Activated CD4-positive, CD25-positive, alpha-beta regulatory T cell treated with anti-CD3 and anti-CD28 coated beads, Interleukin-2, amount 50 U/mL, for 16 hours (primary cell): ENCODE results near the gene TMEM63A.
"Not testable (repeated sequence)": the region's sequence is repeated elsewhere in the genome, so short reads cannot be mapped to it uniquely, and the experiment has no call there.

ENCODE experiments used
- DNase-seq: peaks from one replicate; pipeline ENCODE4 v3.0.0-alpha.2; 2020; ENCODE audit warnings: low read depth, low spot score

The TMEM63A gene

DNA sequence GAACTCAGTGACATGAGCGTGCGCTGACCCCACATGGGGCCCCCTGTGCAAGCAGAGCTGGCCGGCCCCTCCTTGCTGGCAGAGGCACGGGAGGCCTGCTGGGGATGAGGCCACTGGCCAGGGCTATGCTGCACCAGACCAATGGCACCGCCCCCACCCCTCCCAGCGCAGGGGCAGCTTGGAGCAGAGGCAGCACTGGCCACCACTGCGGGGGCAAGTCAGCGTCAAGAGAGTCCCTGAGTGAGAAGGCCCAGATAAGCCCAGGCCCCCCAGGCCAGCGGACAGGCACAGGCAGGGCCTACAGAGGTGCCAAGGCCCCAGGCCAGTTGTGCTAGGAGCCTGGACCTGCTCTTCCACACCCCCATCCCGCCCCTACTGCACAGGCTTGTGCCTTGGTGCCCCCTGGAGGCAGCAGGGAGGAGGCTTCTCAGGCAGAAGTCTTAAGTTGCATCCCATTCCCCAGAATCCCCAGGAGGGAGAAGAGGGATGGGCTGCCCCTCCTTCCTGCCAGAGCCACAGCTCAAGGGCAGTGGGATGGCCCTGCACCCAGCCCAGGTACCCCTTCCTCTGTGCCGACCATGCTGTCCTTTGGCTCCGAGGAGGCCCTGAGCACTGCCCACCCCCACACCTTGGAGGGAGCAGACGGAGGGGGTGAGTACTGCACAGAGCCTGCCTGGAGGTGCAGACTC is 36.5 kb downstream of the TMEM63A start:
- no peak for DNase-seq

DNA sequence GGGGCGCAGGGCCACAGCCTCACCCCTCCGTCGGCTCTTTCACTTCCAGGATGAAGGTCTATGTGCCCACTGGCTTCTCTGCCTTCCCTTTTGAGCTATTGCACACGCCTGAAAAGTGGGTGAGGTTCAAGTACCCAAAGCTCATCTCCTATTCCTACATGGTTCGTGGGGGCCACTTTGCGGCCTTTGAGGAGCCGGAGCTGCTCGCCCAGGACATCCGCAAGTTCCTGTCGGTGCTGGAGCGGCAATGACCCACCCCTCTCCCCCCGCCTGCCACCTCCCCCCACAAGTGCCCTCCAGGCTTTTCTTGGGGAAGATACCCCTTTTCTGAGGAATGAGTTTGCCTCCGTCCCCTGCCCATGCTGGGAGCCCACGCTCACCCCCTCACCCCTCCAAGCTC is 37.1 kb downstream of the TMEM63A start:
- no peak for DNase-seq

DNA sequence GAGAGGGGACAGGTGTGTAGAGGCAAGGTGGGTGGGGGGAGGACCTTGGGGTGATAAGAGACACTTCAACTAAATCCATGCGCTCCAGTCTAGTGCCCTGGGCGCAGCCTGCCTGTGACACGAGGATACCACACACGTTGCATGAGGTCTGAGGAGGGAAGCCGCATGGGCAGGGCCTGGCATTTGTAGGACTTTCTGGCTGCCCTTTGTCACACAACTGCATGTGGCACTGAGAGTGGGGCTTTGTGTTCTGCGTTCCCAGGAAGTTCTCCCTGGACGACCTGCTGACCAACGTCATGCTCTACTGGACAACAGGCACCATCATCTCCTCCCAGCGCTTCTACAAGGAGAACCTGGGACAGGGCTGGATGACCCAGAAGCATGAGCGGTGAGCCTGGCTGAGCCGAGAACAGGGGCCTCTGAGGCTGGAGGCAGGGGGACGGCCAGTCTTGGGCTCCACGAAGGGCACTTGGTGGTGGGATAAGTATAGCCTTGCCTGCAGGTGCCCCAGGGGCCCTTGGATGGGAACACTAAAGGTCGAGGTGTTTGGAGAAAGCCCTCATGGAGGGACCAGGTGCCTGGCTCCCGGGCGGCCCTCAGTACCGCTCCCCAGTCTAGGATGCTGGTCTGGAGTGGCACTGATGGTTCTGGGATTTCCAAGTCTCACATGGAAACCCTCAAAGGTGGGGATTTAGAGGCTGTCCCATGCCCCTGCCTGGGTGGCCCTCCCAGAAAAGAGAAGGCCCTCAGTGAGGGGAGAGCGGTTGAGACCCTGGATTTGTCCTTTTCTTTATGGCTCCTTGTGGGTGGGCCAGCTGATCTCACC is 37.7 kb downstream of the TMEM63A start:
- DNase-seq: no peak

DNA sequence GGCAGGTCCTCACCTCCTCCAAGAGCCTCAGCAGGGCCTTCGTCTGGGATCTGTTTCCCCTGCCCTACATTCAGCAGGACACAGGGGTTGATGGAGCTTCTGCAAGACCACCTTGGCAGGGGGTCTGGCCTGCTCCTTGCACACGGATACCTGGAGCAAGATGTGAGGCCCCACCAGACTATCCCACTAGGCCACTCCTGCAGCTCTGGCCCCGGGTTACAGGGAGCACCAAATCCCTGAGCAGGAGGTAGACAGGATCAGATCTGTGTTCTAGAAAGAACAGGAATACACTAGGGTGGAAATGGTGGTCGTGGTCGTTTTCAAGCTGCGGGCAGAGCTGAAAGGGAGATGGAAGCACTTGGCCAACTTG is 38.8 kb downstream of the TMEM63A start:
- DNase-seq: no peak

DNA sequence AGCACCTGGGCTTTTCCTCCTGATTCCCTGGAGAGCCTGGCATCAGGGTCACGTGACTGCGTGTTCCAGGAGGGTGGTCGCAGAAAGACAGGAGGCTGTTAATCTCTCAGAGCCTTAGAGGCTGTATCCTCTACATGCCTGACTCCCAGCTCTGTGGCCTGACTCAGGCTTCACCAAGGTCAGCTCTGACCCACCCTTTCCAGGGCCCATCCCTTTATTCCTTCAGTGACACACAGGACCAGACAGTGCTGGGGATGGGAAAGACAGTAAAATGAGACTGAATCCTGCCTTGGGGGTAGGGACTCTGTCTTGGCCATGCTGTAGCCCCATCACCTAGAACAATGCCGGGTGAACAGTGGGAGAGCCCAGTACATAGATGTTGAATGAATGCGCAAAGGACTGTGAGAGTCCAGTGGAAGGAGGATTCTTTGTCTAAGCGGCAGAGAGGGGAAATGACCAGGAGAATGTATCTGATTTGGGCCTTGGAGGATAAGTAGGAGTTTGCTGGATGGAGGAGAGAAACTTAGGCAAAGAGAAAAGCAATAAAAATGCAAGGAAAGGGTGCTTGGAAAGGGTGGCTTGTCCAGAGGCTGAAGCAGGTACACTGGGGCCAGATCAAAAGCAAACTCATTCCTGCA is 39.3 kb downstream of the TMEM63A start:
- DNase-seq: no peak

DNA sequence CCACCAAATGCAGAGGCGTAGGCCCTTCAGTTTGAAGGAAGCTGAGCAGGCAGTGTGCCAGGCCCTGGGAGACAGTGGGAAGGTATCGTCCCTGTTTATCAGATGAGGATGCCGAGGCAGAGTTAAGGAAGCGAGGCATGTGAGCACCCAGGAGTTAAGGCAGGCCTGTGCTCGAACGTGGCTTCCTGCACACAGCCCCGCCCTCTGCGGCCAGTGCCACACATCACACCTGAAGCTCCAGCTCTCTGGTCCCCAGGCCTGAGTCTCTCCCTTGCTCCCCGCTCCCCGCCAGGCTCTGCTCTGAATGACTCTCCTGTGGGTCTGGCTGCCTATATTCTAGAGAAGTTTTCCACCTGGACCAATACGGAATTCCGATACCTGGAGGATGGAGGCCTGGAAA is 40.1 kb downstream of the TMEM63A start:
- DNase-seq: no peak

GRCh38 chr1:225840713-225841112 is 41.5 kb downstream of the TMEM63A start:
- DNase-seq: no peak

DNA sequence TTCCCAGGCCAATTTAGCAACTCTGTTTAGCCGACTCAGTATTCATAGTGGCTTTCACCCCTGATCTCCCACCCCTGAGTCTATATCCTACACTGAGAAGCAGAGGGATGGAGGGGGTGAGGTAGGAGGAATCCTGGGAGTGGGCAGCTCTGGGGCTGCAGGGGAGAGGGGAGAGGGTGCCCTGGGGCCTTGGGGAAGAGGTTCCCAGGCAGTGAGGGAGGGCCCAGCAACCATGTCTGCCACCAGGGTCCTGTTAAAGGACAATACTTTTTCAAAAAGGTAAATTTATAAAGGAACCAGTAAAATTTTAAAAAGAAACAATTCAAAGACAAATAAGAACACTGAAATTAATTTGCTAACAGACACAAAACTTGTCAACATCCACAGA is 42.0 kb downstream of the TMEM63A start:
- DNase-seq: no peak

- DNase-seq: no peak
Observed at GRCh38 chr1:225838793-225839192, 43.4 kb downstream of the TMEM63A start.

DNA sequence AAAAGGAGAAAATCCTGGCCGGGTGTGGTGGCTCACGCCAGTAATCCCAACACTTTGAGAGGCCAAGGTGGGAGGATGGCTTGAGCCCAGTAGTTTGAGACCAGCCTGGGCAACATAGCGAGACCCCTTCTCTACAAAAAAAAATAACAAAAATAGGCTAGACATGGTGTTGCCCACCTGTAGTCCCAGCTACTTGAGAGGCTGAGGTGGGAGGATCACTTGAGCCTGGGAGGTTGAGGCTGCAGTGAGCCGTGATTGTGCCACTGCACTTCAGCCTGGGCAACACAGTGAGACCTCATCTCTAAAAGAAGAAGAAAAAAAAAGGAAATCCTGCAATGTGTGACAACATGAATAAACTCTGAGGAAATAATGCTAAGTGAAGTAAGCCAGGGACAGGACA is 45.9 kb downstream of the TMEM63A start:
- DNase-seq: not testable (repeated sequence)

DNA sequence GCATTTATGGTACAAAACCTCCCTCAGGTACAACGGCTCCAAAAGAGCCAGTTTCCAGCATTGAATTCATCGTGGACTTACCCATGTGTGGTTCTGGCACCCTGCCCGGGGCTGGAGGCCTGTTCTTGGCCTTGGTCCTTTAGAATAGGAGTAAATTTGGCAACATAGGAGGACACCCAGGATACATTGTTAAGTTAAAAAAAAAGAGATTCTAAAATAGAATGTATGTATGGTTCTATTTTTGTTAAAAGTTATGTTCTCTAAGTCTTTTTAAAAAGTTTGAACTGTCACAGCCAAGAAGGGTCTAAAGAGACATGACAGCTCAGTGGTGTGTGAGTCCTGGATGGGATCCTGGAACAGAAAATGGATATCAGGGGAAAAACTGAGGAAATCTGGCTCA is 46.3 kb downstream of the TMEM63A start:
- DNase-seq: no peak

DNA sequence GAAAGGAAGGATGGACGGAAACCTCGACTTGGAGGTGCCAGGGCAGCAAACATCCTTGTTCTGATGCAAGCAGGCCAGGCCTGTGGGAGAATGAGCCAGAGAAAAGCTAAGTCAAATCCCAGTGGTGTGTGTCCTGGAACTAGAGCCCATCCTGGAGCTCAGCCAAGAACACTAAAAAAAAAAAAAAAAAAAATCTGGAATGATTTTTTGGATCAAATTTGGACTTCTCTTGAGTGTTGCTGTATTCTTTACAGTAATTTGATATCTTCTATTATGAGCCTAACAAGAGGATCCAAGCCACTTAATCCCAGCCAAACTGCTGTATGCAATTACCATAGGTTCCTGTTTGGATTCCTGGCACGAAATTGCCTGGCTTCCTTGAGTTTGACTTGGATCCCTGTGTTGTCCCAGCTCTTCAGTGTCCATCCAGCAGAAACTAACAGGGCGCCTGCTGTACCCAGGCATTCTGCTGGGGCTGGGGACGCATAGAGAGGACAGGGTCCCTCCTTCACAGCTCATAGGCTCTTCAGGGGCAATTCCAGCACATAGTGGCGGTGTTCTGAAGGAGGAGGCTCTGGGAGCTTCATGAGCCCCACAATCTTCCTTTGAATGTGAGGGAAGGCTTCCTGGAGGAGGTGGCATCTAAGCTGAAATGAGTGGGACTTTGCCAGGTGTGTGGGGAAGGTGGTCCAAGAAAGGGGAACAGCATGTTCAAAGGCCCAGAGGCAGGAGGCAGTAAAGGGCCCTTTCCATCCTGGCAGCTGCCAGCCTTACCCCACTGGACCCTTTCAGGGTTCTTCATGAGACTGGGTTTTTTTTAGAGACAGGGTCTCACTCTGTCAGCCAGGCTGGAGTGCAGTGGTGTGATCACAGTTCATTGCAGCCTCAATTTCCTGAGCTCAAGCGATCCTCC is 47.5 kb downstream of the TMEM63A start:
- DNase-seq: no peak

DNA sequence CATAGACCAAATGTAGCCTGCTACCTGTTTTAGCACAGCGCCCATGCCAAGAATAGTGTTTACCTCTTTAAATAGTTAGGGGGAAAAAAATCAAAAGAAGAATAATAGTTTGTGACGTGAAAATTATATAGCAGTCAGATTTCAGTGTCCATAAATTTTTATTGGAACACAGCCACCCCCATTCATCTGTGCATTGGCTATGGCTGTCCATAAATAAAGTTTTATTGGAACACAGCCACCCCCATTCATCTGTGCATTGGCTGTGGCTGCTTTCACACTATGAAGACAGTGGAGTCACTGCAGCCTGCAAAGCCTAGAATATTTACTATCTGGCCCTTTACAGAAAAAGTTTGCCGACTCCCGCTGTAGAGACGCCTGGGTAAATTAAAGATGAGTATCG is 51.3 kb downstream of the TMEM63A start:
- no peak for DNase-seq

GRCh38 chr1:225828706-225829345 is 53.4 kb downstream of the TMEM63A start:
- DNase-seq: no peak

- DNase-seq: no peak
Observed at GRCh38 chr1:225827076-225827475, 55.1 kb downstream of the TMEM63A start.

GRCh38 chr1:225825607-225826007 is 56.6 kb downstream of the TMEM63A start:
- DNase-seq: no peak

- no peak for DNase-seq
Observed at GRCh38 chr1:225825078-225825477, 57.1 kb downstream of the TMEM63A start.

GRCh38 chr1:225824533-225824941 is 57.6 kb downstream of the TMEM63A start:
- DNase-seq: no peak

GRCh38 chr1:225823811-225824261 is 58.3 kb downstream of the TMEM63A start:
- DNase-seq: no peak

GRCh38 chr1:225822655-225823403 is 59.4 kb downstream of the TMEM63A start:
- no peak for DNase-seq
